DMS53 treated with DMSO at 0.1 percent for 48 hours (cell line): ENCODE data around the gene SH3BP5L.
"Not testable (repeated sequence)": the region's sequence is repeated elsewhere in the genome, so short reads cannot be mapped to it uniquely, and the experiment has no call there.

ENCODE experiments used
- DNase-seq: peaks from one replicate; lab custom pipeline; 2025; ENCODE audit not compliant: unreplicated experiment; lab: John Stamatoyannopoulos, UW

The SH3BP5L gene

DNA sequence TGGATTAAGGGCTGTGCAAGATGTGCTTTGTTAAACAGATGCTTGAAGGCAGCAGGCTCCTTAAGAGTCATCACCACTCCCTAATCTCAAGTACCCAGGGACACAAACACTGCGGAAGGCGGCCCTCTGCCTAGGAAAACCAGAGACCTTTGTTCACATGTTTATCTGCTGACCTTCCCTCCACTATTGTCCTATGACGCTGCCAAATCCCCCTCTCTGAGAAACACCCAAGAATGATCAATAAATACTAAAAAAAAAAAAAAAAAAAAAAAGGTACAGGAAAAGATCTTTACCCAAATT is 5.0 kb upstream of the SH3BP5L start:
- not testable (repeated sequence) for DNase-seq

- no peak for DNase-seq
Observed at GRCh38 chr1:248828845-248829244, 3.1 kb upstream of the SH3BP5L start.

DNA sequence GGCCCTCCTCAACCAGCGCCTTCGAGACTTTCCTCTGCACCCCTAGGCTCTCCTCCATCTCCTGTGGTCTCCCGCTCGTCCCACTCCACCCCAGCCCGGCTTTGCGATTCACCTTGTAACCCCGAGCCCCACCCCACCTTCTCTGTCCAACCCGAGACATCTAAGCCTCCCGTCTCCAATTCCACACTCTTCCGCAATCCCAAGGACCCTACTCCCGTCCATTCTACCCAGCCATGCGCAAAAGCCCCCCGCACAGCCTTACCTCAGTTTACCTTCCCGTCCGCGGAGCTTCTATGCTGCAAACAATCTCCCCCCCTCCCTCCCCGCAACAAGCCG is 174 bp downstream of the SH3BP5L start:
- DNase-seq, result no peak

- DNase-seq, result no peak
Observed at GRCh38 chr1:248825136-248825535, 579 bp downstream of the SH3BP5L start.

- no peak for DNase-seq
Observed at GRCh38 chr1:248824701-248825100, 1.0 kb downstream of the SH3BP5L start.

- DNase-seq, result no peak
Observed at GRCh38 chr1:248824301-248824700, 1.4 kb downstream of the SH3BP5L start.

GRCh38 chr1:248823517-248824001 is 2.2 kb downstream of the SH3BP5L start:
- no peak for DNase-seq

DNA sequence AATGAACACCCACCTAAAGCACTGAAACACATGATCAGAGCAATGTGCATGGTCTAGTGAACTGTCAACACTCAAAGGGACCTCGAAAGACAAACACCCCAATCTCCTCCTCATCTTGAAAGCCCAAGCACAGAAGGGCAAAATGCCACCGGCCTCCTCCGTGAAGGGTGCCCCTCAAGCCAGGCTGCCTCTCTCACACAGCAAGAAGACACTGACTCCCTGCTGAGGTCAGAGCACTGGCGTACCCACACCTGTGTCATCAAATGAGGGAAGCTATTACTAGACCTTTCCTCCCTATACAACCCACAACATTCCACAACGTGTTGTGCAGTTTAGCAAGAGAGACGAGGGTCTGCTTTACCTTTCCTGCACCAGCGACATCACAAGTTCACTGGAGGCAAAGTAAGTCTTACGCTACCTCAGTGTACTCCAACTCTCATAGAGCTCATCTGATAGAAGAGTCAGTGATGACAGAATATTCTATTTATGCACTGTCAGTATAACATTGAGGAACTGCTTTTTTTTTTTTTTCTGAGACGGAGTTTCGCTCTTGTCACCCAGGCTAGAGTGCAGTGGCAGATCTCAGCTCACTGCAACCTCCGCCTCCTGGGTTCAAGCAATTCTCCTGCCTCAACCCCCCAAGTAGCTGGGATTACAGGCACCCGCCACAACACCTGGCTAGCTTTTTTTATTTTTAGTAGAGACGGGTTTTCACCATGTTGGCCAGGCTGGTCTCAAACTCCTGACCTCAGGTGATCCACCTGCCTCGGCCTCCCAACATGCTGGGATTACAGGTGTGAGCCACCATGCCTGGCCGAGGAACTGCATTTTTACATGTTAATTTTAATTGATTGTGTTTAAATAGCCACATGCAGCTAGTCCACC is 3.3 kb downstream of the SH3BP5L start:
- no peak for DNase-seq

DNA sequence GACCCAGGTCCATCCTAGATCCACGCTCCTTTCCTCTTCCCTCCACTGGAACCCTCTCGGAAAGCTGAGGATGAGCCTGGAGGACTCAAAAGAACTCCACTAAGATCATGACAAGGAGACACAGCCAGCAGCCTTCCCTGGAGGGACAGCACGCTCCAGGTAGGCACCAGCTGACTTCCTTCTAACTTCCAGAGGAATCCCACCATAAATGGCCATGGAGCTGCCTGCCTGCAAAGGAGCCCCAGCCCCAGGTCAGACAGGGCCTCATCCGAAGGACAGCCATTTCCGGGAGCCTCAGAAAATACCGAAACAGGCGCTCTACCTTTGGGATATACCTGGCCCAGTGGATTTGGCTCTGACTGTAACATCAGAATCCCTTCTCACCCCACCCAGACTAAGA is 4.1 kb downstream of the SH3BP5L start:
- DNase-seq, result no peak

DNA sequence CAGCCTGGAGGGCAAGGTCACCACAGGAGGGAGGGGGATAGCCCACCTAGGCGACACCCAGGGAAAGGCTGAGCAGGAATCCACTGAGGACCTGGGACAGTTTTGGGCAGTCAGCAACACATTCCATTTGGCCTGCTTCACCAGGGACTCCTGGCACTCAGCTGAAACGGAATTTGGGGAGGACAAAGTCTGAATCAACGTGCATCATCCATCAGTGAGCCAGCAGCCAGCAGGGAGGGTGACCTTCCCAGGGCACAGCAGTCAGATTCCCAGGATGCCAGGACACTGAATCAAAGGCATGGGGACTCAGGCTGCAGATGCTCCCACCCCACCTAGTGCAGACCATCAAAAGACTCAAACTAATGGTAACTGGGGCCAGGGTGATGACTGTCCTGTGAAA is 4.6 kb downstream of the SH3BP5L start:
- DNase-seq, result no peak

DNA sequence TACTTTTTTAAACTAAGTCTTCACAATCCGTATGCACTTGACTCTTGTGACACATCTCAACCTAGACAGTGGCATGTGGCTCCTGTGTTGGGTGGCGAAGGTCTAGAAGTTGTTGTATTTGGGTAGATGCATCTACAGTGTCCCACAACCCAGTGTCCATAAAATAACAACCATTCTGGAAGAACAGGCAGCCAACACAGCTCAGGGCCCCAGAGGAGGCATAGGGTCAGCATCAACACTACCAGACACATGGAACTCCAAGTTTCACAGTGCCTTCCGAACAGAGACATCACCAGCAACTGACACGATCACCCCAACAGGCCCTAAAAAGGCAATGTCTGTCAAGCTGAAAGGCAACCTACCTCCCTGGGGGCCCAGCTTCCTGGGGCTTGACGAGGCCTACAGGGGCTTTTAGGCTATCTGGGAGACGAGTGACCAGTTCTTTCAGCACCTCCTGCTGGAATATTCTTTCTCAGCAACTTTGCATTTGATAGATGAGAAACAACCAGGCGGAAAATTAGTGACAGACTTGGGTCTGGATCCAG is 5.6 kb downstream of the SH3BP5L start:
- DNase-seq, result no peak

- DNase-seq, result no peak
Observed at GRCh38 chr1:248818505-248819374, 7.0 kb downstream of the SH3BP5L start.

DNA sequence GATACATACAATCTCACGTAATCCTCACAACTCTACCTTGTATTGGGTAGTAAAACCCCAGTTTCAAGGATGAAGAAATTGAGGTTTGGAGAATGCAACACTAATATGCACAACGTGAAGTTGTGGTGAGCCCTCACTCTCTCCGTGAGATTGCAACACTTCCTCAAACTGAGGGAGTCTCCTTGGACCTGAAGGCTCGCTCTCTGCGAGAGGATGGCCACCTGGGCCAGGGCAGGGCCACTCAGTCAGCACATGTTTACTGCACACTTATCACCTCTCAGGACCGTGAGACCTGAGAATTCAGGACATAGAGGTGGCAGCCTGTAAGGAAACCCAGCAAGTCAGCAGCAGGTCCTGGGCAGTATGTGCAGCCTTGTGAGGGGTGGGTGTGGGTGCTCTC is 8.7 kb downstream of the SH3BP5L start:
- no peak for DNase-seq

GRCh38 chr1:248816042-248816851 is 9.5 kb downstream of the SH3BP5L start:
- no peak for DNase-seq

GRCh38 chr1:248815407-248816034 is 10.2 kb downstream of the SH3BP5L start:
- DNase-seq, result no peak

- DNase-seq, result no peak
Observed at GRCh38 chr1:248814351-248814750, 11.4 kb downstream of the SH3BP5L start.

- no peak for DNase-seq
Observed at GRCh38 chr1:248813546-248813945, 12.2 kb downstream of the SH3BP5L start.

- DNase-seq, result no peak
Observed at GRCh38 chr1:248812736-248813425, 12.8 kb downstream of the SH3BP5L start.

- no peak for DNase-seq
Observed at GRCh38 chr1:248811514-248812490, 13.9 kb downstream of the SH3BP5L start.
